Measurements from ENCODE around the gene UBXN4.

The UBXN4 gene

DNA sequence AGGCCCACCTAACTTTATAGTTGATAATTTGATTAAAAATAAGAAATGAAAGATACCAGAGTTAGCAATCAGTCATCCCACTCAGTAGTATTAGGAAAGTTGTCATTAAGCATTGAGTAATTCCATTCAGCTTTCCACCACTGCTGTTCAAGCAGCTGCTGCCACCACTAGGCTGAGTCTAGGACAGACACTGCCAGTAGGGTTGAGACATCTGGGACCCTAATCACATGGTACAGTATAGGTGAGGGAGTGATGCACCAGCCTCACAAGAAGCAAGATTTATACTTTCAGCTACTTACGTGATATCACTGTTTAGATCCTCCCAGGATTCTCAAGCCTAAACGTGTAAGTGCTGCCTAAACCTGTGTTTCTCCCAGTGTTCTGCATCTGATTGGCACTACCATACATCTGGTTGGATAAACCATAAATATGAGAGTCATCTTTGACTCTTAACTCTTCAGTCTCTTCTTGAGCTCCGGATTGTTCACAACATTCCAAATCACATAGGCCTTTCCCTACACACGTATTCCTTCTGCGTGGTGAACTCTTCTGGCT lies 3.2 kb downstream of the UBXN4 start:
- H3K4me3 ChIP-seq (ENCODE audit: low read depth, low read length, poor library complexity, severe bottlenecking), result no peak overlapping the region
- no peak overlapping the region for H3K9ac ChIP-seq (ENCODE audit: low read length)
- H2AFZ ChIP-seq (ENCODE audit: low read length), result no peak overlapping the region
- no peaks in the 10 kb centered on the region for H3K27me3 ChIP-seq (ENCODE audit: insufficient read depth, low read length)
- no peaks in the 10 kb centered on the region; the same call in 1 of the 2 replicates for H4K20me1 ChIP-seq (ENCODE audit: insufficient read depth, low read length)
- peaks cover 47% of the 10 kb centered on the region for H3K79me2 ChIP-seq (ENCODE audit: insufficient read depth, low read length)
- TF ChIP-seq, protein P1, sequence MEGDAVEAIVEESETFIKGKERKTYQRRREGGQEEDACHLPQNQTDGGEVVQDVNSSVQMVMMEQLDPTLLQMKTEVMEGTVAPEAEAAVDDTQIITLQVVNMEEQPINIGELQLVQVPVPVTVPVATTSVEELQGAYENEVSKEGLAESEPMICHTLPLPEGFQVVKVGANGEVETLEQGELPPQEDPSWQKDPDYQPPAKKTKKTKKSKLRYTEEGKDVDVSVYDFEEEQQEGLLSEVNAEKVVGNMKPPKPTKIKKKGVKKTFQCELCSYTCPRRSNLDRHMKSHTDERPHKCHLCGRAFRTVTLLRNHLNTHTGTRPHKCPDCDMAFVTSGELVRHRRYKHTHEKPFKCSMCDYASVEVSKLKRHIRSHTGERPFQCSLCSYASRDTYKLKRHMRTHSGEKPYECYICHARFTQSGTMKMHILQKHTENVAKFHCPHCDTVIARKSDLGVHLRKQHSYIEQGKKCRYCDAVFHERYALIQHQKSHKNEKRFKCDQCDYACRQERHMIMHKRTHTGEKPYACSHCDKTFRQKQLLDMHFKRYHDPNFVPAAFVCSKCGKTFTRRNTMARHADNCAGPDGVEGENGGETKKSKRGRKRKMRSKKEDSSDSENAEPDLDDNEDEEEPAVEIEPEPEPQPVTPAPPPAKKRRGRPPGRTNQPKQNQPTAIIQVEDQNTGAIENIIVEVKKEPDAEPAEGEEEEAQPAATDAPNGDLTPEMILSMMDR (IDR thresholded peaks at IDR 0.05; ENCODE audit: low read length), result peak; percentile 60; the same call in 1 of the 2 replicates
- TF ChIP-seq EZH2 (IDR thresholded peaks at IDR 0.05; ENCODE audit: borderline replicate concordance, low read length), result no peak
- H3K4me1 ChIP-seq (ENCODE audit: insufficient read depth, low read length, severe bottlenecking), result peaks cover 20% of the 10 kb centered on the region
- H3K4me2 ChIP-seq (ENCODE audit: low read length), result peak overlapping the region; percentile 100
- H3K9me2 ChIP-seq (ENCODE audit: low read depth, low read length), result no peaks in the 10 kb centered on the region
- H3F3A ChIP-seq (ENCODE audit: insufficient read depth, low read length), result 0 out of 2 replicates have a peak, but pooled peaks cover 3% of the 10 kb centered on the region
- H3K36me3 ChIP-seq (ENCODE audit: insufficient read depth, low read length), result peaks cover 31% of the 10 kb centered on the region
- H3K9me3 ChIP-seq (ENCODE audit: low read length), result no peaks in the 10 kb centered on the region
- H3K27ac ChIP-seq (ENCODE audit: low read depth, low read length, poor library complexity, severe bottlenecking), result no peak overlapping the region

DNA sequence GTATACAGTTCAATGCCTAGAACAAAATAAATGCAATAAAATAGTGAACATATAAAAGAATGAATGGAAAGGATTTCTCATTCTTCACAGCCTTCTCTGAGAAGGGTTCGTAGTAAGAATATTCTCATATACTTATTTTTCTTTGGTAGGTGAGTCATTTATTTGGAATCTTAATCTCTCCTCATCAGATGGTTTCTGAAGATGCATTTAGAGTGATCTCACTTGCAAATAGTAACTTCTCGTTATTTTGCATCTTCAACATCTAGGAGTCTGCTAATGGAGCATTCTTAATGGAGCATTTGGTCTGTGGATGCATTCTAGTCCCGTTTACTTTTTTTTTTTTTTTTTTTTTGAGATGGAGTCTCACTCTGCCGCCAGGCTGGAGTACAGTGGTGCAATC lies 3.9 kb downstream of the UBXN4 start:
- Histone ChIP-seq H3K4me3 (ENCODE audit: low read depth, low read length, poor library complexity, severe bottlenecking) (no peak overlapping the region), H2AFZ (ENCODE audit: low read length) (no peak overlapping the region), H3K27me3 (ENCODE audit: insufficient read depth, low read length) (no peaks in the 10 kb centered on the region), H3K4me2 (ENCODE audit: low read length) (no peak overlapping the region), H3K9me2 (ENCODE audit: low read depth, low read length) (no peaks in the 10 kb centered on the region), H3K36me3 (ENCODE audit: insufficient read depth, low read length) (peaks cover 35% of the 10 kb centered on the region), H4K20me1 (ENCODE audit: insufficient read depth, low read length) (no peaks in the 10 kb centered on the region; the same call in 1 of the 2 replicates), H3F3A (ENCODE audit: insufficient read depth, low read length) (0 out of 2 replicates have a peak, but pooled peaks cover 3% of the 10 kb centered on the region), H3K79me2 (ENCODE audit: insufficient read depth, low read length) (peaks cover 47% of the 10 kb centered on the region), H3K9me3 (ENCODE audit: low read length) (no peaks in the 10 kb centered on the region), H3K4me1 (ENCODE audit: insufficient read depth, low read length, severe bottlenecking) (peaks cover 20% of the 10 kb centered on the region), H3K9ac (ENCODE audit: low read length) (no peak overlapping the region), H3K27ac (ENCODE audit: low read depth, low read length, poor library complexity, severe bottlenecking) (no peak overlapping the region)
- TF ChIP-seq, protein P1 (IDR thresholded peaks at IDR 0.05; ENCODE audit: low read length), result no peak
- no peak for TF ChIP-seq EZH2 (IDR thresholded peaks at IDR 0.05; ENCODE audit: borderline replicate concordance, low read length)

DNA sequence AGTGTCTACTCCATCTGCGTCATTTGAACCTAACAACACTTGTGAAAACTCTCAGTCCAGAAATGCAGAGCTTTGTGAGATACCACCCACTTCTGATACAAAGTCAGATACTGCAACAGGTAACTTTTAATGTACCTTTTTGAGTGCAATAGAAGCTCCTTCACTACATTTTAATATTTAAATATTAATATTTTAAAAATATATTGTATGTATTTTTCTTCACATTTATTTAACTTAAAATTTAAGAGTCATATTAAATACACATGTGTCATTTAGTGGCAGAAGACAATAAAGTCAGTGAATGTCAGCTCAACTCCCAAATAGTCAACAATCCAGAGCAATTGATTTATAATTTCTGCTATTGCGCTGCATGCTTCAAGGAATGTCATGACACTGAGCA lies 13.9 kb downstream of the UBXN4 start:
- Histone ChIP-seq H3K4me3 (ENCODE audit: low read depth, low read length, poor library complexity, severe bottlenecking) (no peak overlapping the region), H3K79me2 (ENCODE audit: insufficient read depth, low read length) (no peaks in the 10 kb centered on the region), H3K9me3 (ENCODE audit: low read length) (peaks cover 9% of the 10 kb centered on the region; the same call in 1 of the 2 replicates), H2AFZ (ENCODE audit: low read length) (no peak overlapping the region), H3K27ac (ENCODE audit: low read depth, low read length, poor library complexity, severe bottlenecking) (no peak overlapping the region), H3F3A (ENCODE audit: insufficient read depth, low read length) (no peaks in the 10 kb centered on the region), H3K36me3 (ENCODE audit: insufficient read depth, low read length) (peaks cover 89% of the 10 kb centered on the region), H4K20me1 (ENCODE audit: insufficient read depth, low read length) (no peaks in the 10 kb centered on the region), H3K9ac (ENCODE audit: low read length) (no peak overlapping the region), H3K27me3 (ENCODE audit: insufficient read depth, low read length) (no peaks in the 10 kb centered on the region), H3K4me1 (ENCODE audit: insufficient read depth, low read length, severe bottlenecking) (no peaks in the 10 kb centered on the region), H3K4me2 (ENCODE audit: low read length) (no peak overlapping the region), H3K9me2 (ENCODE audit: low read depth, low read length) (no peaks in the 10 kb centered on the region)
- TF ChIP-seq, protein P1 (IDR thresholded peaks at IDR 0.05; ENCODE audit: low read length), result no peak
- no peak for TF ChIP-seq EZH2 (IDR thresholded peaks at IDR 0.05; ENCODE audit: borderline replicate concordance, low read length)

All from OCI-LY1 (cell line).